Stimulated activated CD4-positive, alpha-beta T cell treated with anti-CD3 and anti-CD28 coated beads, Interleukin-1b, Interleukin-23, amount 100 ng/mL, for 1 hour (primary cell): Measurements from ENCODE around the gene MDGA2.
"Not testable (repeated sequence)": the region's sequence is repeated elsewhere in the genome, so short reads cannot be mapped to it uniquely, and the experiment has no call there.

Source experiments
- DNase-seq, 2 donors: peaks; one replicate each; pipeline ENCODE4 v3.0.0-alpha.2; 2020; ENCODE audit warnings: low read depth in 2 of 2

Gene MDGA2

GRCh38 chr14:47240748-47241437 lies 434.5 kb downstream of the MDGA2 start:
- DNase-seq = no peak

- DNase-seq = no peak
Observed at GRCh38 chr14:47235619-47236018, 439.8 kb downstream of the MDGA2 start.

GRCh38 chr14:47226877-47227520 lies 448.4 kb downstream of the MDGA2 start:
- no peak for DNase-seq

- DNase-seq = no peak
Observed at GRCh38 chr14:47223656-47224055, 451.7 kb downstream of the MDGA2 start.

- DNase-seq = no peak
Observed at GRCh38 chr14:47220096-47220495, 455.3 kb downstream of the MDGA2 start.

- no peak for DNase-seq
Observed at GRCh38 chr14:47211263-47211662, 464.1 kb downstream of the MDGA2 start.

GRCh38 chr14:47210099-47210498 lies 465.3 kb downstream of the MDGA2 start:
- no peak for DNase-seq

- no peak for DNase-seq
Observed at GRCh38 chr14:47208434-47208833, 467.0 kb downstream of the MDGA2 start.

- DNase-seq = no peak
Observed at GRCh38 chr14:47207617-47208016, 467.8 kb downstream of the MDGA2 start.

- no peak for DNase-seq
Observed at GRCh38 chr14:47200740-47201139, 474.7 kb downstream of the MDGA2 start.

- no peak for DNase-seq
Observed at GRCh38 chr14:47195582-47195981, 479.8 kb downstream of the MDGA2 start.

GRCh38 chr14:47194055-47194454 lies 481.4 kb downstream of the MDGA2 start:
- no peak for DNase-seq

- DNase-seq = not testable (repeated sequence)
Observed at GRCh38 chr14:47192203-47192602, 483.2 kb downstream of the MDGA2 start.

GRCh38 chr14:47191700-47192099 lies 483.7 kb downstream of the MDGA2 start:
- no peak for DNase-seq

GRCh38 chr14:47189911-47190484 lies 485.4 kb downstream of the MDGA2 start:
- DNase-seq = no peak

- no peak for DNase-seq
Observed at GRCh38 chr14:47186486-47186885, 488.9 kb downstream of the MDGA2 start.

- DNase-seq = no peak
Observed at GRCh38 chr14:47179906-47180305, 495.5 kb downstream of the MDGA2 start.

- not testable (repeated sequence) for DNase-seq
Observed at GRCh38 chr14:47171896-47172295, 503.5 kb downstream of the MDGA2 start.

- DNase-seq = no peak
Observed at GRCh38 chr14:47167402-47167801, 508.0 kb downstream of the MDGA2 start.

- no peak for DNase-seq
Observed at GRCh38 chr14:47155395-47155794, 520.0 kb downstream of the MDGA2 start.

- DNase-seq = no peak
Observed at GRCh38 chr14:47154276-47154797, 521.1 kb downstream of the MDGA2 start.

- no peak for DNase-seq
Observed at GRCh38 chr14:47153746-47154145, 521.7 kb downstream of the MDGA2 start.

GRCh38 chr14:47150267-47150666 lies 525.1 kb downstream of the MDGA2 start:
- no peak for DNase-seq
